Fibroblast of skin of left biceps (primary cell): ENCODE measurements around the gene ARHGAP11A.
A peak's percentile ranks its signal among the peaks of the same experiment; 100 is the strongest.

Experiments
- DNase-seq, 2 experiments: peaks; one replicate each; pipeline ENCODE4 v3.0.0-alpha.2; 2013; ENCODE audit warnings: low read depth in 2 of 2

ARHGAP11A gene

GRCh38 chr15:32685576-32685975 is 70.3 kb downstream of the ARHGAP11A start:
- DNase-seq, result peak; percentile 55 to 67

- DNase-seq, result no peak
These were observed 72.3 kb downstream of the ARHGAP11A start for GRCh38 chr15:32687556-32687955.

GRCh38 chr15:32688151-32688639 is 72.9 kb downstream of the ARHGAP11A start:
- DNase-seq, result no peak
